ENCODE data around the gene TCHHL1.

DNA sequence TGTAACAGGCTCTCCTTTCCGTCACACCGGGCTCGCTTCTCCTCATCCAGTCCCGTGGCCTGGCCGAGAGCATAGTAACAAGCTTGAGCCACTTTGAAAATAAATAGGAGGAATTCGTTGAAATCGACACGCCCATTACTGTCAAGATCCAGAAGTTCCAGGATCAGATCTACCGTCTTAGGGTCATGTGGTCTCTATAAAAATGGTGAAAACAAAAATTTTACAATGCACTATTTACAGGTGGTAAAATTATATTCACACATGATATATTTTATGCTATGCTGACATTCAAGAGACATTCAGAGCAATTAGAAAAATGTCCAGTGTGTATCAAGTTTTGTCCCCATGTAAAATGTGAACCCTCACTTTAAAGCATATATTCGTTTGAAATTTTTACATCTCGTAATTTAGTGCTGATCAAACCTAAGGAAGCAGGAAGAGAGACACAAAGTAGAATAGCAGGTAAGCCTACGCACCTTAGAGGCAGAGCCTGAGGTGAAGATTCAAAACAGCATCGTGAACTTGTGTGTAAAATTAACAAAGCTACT is 24.1 kb upstream of the TCHHL1 start:
- TF ChIP-seq, protein P1, sequence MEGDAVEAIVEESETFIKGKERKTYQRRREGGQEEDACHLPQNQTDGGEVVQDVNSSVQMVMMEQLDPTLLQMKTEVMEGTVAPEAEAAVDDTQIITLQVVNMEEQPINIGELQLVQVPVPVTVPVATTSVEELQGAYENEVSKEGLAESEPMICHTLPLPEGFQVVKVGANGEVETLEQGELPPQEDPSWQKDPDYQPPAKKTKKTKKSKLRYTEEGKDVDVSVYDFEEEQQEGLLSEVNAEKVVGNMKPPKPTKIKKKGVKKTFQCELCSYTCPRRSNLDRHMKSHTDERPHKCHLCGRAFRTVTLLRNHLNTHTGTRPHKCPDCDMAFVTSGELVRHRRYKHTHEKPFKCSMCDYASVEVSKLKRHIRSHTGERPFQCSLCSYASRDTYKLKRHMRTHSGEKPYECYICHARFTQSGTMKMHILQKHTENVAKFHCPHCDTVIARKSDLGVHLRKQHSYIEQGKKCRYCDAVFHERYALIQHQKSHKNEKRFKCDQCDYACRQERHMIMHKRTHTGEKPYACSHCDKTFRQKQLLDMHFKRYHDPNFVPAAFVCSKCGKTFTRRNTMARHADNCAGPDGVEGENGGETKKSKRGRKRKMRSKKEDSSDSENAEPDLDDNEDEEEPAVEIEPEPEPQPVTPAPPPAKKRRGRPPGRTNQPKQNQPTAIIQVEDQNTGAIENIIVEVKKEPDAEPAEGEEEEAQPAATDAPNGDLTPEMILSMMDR (IDR thresholded peaks at IDR 0.05 in 2 of 3, conservative IDR thresholded peaks at IDR 0.05 in 1 of 3; ENCODE audit: borderline replicate concordance in 1 of 3, insufficient read depth in 1 of 3, low read depth in 2 of 3, low read length in 2 of 3) = no peak
- TF ChIP-seq CEBPB (IDR thresholded peaks at IDR 0.05; ENCODE audit: low read depth) (no peak), TCF7L2 (IDR thresholded peaks at IDR 0.05; ENCODE audit: borderline replicate concordance, extremely low read depth, insufficient read depth, insufficient read length) (no peak)
- TF ChIP-seq, protein P2, sequence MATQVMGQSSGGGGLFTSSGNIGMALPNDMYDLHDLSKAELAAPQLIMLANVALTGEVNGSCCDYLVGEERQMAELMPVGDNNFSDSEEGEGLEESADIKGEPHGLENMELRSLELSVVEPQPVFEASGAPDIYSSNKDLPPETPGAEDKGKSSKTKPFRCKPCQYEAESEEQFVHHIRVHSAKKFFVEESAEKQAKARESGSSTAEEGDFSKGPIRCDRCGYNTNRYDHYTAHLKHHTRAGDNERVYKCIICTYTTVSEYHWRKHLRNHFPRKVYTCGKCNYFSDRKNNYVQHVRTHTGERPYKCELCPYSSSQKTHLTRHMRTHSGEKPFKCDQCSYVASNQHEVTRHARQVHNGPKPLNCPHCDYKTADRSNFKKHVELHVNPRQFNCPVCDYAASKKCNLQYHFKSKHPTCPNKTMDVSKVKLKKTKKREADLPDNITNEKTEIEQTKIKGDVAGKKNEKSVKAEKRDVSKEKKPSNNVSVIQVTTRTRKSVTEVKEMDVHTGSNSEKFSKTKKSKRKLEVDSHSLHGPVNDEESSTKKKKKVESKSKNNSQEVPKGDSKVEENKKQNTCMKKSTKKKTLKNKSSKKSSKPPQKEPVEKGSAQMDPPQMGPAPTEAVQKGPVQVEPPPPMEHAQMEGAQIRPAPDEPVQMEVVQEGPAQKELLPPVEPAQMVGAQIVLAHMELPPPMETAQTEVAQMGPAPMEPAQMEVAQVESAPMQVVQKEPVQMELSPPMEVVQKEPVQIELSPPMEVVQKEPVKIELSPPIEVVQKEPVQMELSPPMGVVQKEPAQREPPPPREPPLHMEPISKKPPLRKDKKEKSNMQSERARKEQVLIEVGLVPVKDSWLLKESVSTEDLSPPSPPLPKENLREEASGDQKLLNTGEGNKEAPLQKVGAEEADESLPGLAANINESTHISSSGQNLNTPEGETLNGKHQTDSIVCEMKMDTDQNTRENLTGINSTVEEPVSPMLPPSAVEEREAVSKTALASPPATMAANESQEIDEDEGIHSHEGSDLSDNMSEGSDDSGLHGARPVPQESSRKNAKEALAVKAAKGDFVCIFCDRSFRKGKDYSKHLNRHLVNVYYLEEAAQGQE (IDR thresholded peaks at IDR 0.05; ENCODE audit: low read depth) = no peak

Data from HCT116 (cell line).